SK-N-SH treated with all-trans-retinoic acid at 6 μM for 48 hours (cell line): ENCODE data around the gene EEA1.

Experiments
- BACH2 ChIP-seq: fragments of 250-450 bp; sonication (Bioruptor Pico); IDR thresholded peaks from 2 replicates; pipeline ENCODE4 v1.9.0; 2021; ENCODE audit warnings: mild to moderate bottlenecking, borderline replicate concordance
- CREB5 ChIP-seq: fragments of 250-450 bp; sonication (Bioruptor Pico); IDR thresholded peaks from 2 replicates; pipeline ENCODE4 v1.5.1; 2020; ENCODE audit warnings: low read depth, mild to moderate bottlenecking, moderate library complexity
- PPARA ChIP-seq: fragments of 250-450 bp; sonication (Bioruptor Pico); IDR thresholded peaks from 2 replicates; pipeline ENCODE4 v1.5.0; 2020; ENCODE audit warnings: mild to moderate bottlenecking, borderline replicate concordance
- RARB ChIP-seq: fragments of 250-450 bp; sonication (Bioruptor Pico); IDR thresholded peaks from 2 replicates; pipeline ENCODE4 v1.8.0; 2021; ENCODE audit warnings: mild to moderate bottlenecking, moderate library complexity
- SNAI2 ChIP-seq: fragments of 250-450 bp; sonication (Bioruptor Pico); IDR thresholded peaks from 2 replicates; pipeline ENCODE4 v1.5.0; 2020; ENCODE audit warnings: mild to moderate bottlenecking, moderate library complexity
- ZNF8 ChIP-seq: fragments of 450-650 bp; formaldehyde crosslinking; IDR thresholded peaks from 2 replicates; pipeline ENCODE4 v1.5.0; 2020; ENCODE audit warnings: mild to moderate bottlenecking, moderate library complexity
- TF ChIP-seq, protein P1 (sequence below): fragments of 250-450 bp; sonication (Bioruptor Pico); IDR thresholded peaks from 2 replicates; pipeline ENCODE4 v1.5.1; 2021; ENCODE audit warnings: mild to moderate bottlenecking, moderate library complexity
- TF ChIP-seq, protein P2 (sequence below): fragments of 250-450 bp; sonication (Bioruptor Pico); IDR thresholded peaks from 2 replicates; pipeline ENCODE4 v1.8.0; 2020; ENCODE audit warnings: mild to moderate bottlenecking, moderate library complexity, borderline replicate concordance

GRCh38 chr12:92927436-92928281, 1.4 kb downstream of the EEA1 start:
- no peak for TF ChIP-seq RARB (CRISPR knock-in tag)
- TF ChIP-seq, protein P1, sequence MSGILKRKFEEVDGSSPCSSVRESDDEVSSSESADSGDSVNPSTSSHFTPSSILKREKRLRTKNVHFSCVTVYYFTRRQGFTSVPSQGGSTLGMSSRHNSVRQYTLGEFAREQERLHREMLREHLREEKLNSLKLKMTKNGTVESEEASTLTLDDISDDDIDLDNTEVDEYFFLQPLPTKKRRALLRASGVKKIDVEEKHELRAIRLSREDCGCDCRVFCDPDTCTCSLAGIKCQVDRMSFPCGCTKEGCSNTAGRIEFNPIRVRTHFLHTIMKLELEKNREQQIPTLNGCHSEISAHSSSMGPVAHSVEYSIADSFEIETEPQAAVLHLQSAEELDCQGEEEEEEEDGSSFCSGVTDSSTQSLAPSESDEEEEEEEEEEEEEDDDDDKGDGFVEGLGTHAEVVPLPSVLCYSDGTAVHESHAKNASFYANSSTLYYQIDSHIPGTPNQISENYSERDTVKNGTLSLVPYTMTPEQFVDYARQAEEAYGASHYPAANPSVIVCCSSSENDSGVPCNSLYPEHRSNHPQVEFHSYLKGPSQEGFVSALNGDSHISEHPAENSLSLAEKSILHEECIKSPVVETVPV (CRISPR knock-in tag) = no peak
- no peak for TF ChIP-seq ZNF8 (CRISPR knock-in tag)
- no peak for TF ChIP-seq CREB5 (CRISPR knock-in tag)
- no peak for TF ChIP-seq BACH2 (CRISPR knock-in tag)
- TF ChIP-seq, protein P2, sequence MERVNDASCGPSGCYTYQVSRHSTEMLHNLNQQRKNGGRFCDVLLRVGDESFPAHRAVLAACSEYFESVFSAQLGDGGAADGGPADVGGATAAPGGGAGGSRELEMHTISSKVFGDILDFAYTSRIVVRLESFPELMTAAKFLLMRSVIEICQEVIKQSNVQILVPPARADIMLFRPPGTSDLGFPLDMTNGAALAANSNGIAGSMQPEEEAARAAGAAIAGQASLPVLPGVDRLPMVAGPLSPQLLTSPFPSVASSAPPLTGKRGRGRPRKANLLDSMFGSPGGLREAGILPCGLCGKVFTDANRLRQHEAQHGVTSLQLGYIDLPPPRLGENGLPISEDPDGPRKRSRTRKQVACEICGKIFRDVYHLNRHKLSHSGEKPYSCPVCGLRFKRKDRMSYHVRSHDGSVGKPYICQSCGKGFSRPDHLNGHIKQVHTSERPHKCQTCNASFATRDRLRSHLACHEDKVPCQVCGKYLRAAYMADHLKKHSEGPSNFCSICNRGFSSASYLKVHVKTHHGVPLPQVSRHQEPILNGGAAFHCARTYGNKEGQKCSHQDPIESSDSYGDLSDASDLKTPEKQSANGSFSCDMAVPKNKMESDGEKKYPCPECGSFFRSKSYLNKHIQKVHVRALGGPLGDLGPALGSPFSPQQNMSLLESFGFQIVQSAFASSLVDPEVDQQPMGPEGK = no peak
- no peak for TF ChIP-seq SNAI2 (CRISPR knock-in tag)
- TF ChIP-seq PPARA (CRISPR knock-in tag) = no peak
